GM19455 (cell line): ENCODE data around the gene C1orf35.

Experiments
- ATAC-seq: cut with Tn5 transposase; IDR thresholded peaks from one replicate; pipeline ENCODE4 v1.9.1; 2021; ENCODE audit not compliant: unreplicated experiment

The C1orf35 gene

DNA sequence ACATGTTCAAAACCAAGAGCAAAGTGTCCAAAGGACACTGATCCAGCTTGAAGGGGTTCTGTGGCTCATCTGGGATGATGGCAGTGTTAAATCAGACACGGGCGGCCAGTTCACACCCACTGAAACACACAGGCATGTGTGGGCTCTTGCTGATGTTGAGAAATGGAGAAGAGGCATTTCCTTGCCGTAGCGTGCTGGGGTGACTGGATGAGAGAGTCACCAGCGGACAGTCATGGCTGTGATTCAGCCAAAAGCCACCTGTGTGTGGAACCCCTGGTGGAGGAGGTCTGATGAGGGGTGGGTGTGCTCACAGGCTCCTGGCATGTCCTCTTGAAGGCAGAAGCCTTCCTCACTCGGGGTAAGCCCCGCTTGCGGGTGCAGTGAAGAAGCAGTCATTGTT, 7.2 kb downstream of the C1orf35 start:
- ATAC-seq = no peak

DNA sequence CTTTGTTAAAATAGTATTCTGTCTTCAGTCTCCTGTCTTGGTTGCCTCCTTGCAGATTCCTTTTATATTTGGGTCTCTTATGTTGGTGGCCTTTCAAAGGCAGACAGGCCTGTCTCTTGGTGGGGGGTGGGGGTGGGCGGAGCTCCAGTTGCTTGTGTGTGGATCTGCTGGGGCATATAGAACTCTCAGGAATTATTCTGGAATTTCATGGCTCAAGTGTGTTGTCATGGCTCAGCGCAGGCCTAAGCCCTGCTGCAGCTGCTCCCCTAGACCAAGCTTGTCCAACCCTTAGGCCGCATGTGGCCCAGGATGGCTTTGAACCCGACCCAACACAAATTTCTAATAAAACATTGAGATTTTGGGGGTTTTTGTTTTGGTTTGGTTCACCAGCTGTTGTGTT, 8.0 kb downstream of the C1orf35 start:
- ATAC-seq = no peak

GRCh38 chr1:228094432-228095016, 8.6 kb downstream of the C1orf35 start:
- no peak for ATAC-seq

DNA sequence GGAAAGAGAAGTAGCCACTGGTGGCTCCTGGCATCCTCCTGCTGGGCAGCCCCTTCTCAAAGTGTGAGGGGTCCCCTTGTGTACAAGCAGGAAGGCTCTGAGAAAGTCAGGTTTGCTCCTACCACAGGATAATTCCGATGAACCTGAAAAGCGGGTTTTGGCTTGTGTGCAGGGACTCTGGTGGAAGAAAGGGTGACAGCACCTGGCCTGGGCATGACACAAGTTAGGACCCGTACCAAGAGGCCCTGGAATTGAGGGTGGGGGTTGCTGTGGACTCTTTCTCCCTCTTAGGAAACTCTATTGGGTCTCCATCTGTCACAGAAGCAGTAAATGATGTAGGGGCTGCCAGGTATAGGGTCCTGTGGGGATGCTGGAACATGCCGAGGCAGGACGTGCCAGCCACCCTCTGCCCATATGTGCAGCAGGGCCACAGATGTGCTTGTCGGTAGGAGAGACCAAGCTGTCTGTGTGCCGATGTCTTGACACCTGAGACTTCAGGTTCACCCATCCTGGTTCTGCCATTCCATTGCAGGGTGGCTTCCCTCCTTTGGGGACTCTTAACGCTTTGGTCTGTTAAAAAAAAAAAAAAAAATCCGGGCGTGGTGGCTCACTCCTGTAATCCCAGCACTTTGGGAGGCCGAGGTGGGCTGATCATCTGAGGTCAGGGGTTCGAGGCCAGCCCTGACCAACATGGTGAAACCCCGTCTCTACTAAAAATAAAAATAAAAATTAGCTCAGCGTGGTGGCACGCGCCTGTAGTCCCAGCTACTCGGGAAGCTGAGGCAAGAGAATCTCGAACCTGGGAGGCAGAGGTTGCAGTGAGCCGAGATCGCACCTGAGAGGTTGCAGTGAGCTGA, 9.8 kb downstream of the C1orf35 start:
- ATAC-seq = no peak

DNA sequence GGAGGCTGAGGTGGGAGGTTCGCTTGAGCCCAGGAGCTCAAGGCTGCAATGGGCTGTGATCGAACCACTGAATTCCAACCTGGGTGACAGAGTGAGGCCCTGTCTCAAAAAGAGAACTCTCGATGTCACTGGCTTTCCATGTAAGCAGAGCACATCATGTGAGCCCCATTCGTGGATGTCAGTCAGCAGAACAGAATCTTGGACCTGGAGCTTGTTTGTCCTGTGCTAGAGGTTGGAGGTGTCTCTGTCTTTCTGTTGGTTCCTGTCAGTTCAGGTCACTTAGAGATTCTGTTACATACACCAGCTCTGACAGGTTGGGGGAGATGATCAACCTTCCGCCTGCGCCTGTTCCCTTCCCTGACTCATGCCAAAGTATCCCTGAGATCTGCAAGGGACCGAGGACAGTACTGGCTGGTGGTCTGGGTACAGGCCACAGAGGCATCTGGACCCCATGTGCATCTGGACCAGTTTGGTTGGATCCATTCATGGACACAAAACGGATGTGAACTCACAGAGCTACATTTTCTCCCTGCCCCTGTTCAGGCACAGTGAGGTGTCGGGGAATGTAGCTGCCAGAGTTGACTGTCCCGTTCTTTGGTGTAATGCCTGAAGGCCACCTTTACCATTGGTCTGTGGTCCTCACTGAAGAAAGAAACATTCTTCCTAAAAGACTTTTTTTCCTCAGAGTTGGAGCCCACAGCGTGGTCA, 10.6 kb downstream of the C1orf35 start:
- ATAC-seq = no peak

DNA sequence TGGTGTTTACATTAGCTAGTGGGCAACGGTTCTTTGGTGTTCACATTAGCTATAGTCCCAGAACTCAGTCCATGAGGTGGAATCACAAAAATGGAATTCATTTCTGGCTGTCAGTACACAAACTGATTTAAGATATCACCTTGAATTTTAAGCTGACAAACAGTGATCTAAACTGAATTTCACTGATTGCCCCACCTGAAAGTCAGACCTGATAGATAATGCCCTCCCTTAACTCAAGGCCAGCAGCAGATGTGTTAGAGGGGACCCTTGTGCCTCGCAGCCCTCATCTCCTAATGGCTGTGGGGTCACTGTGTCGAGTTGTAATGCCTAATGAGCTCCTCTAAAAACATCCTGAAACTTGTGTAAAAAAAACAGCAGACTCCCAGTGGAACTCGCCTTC, 12.0 kb downstream of the C1orf35 start:
- no peak for ATAC-seq

- ATAC-seq = no peak
Observed at GRCh38 chr1:228090613-228091081, 12.5 kb downstream of the C1orf35 start.

GRCh38 chr1:228089519-228090380, 13.4 kb downstream of the C1orf35 start:
- ATAC-seq = no peak

DNA sequence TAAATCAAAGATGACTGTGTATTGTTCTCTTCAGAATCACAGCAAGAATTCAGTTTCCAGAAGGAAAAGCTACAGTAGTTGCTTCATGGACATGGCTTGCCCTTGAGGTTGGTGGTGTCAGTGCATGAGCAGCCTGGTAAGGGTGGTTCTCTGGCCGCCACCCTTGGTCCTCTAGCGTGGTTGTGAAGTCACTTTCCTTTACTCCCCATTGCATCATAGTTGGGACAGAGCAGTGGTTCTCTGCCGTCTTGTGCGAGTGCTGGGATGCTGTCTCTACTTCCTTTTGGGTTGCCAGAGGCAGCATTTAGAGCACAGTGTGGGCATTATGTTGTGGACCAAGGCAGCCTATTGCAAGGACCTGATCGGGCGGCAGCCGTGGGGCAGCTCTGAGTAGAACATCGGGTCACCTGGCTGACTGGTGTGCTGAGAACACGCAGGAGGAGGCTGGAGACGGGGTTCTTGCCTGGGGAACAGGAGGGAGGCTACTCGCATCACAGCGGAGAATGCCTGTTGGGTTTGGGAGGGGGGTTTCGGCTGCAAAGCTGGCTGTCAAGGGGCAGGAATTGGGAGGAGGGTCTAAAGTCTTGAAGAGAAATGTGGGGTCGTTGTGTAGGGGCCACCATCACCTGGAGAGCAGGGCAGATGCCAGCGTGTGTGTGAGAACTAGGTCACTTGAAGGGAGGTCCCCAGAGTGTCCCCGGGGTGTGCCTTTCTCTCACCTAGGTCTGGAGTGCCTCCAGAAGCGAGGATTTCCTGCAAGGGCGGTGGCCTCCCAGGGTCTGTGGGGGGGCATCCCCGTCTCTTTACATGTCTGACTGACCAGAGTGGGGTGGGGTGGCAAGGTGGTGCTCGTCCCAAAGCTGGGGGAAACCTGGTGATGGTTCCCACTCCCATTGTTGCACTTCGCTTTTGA, 14.3 kb downstream of the C1orf35 start:
- ATAC-seq = no peak

GRCh38 chr1:228087771-228088251, 15.3 kb downstream of the C1orf35 start:
- ATAC-seq = no peak

DNA sequence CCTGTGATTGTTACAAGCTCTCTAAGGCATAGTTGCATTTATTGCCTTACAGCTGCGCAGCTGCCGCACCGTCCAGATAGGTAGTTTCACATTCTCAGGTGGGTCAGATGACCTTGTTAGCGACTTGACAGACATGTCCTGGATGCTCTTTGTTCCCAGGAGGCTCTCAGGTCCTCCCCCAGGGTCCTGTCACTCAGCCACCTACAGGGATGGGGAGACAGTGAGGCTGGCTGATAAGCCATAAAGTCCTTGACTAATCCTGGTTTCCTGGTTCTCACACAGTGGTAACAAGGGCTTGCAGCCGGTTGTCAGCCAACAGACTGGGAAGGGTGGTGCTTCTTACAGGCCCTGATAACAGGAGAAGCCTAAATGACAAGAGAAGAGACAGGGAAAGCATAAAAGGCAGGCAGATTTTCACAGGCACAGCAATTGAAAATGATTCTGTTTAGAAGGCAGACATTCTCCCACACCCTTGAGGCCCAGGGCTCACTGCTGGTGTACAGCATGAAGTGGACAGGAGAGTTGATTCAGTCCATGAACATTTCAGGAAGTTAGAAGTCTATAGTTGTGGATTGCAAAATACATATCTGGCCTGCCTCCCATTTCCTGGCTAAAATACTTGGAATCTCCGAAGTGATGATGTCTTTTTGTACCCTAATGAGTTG, 17.7 kb downstream of the C1orf35 start:
- ATAC-seq = no peak

DNA sequence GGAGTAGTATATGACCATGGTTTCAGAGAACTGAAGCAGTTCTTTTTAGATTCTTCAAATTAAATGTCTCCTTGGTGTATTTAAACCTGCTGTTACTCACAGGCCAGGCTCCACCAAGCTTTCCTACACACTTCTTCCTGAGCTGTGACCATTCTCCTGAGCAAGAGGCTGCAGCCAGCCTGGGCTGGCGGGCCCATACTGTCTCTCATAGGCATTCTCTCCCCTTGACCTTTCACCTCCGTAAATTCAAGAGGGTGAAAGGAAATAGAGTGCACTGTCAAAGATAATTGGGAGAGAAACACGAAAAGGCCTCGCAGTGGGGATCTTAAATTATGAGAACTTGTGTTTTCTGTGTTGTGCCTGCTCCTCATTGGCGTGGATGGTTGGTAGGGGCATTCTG, 18.3 kb downstream of the C1orf35 start:
- ATAC-seq = no peak

DNA sequence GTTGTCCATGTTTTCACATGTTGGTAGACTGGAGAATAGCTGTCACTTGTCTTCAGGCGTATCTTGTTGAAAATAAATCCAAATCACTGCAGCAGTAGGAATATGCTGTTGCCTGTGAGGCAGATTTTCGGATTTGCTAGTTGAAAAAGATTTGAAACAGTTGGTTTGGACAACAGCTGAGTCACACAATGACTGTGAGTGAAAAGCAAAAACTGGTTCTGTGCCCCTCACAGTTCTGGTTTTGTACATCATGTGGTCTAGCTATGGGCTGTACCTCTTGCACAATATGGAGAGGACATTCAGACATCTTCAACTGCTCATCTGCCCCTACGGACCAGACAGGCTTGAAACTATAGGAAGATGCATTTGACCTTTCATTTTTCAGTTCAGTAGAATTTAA, 18.8 kb downstream of the C1orf35 start:
- ATAC-seq = no peak

DNA sequence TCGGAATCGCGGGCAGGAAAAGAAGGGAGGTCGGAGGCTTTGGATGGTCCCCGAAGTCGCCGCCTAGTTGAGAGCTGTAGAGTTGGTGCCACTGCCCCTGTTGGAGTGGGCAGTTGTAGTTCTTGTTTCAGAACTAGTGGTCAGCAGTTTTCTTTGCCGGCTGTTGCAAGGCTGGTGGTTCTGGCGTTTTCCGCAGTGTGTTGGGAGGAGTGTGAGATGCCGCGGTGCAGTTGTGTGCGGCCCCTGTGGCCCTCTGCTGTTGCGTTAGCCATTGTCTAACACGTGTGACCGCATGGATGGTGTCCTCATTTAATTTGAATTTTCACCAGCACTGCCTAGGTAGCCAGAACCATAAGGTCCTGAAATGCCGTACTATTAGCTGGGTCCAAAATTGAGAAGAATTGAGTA, 19.2 kb downstream of the C1orf35 start:
- ATAC-seq = no peak

- peak; percentile 28 for ATAC-seq
Observed at GRCh38 chr1:228082918-228083870, 19.9 kb downstream of the C1orf35 start.

- ATAC-seq = peak; percentile 65
Observed at GRCh38 chr1:228082214-228082917, 20.8 kb downstream of the C1orf35 start, which contains the start of gene ARF1. TSS of gene ARF1 (plus strand) at chr1:228082708. CDS start at chr1:228097115, 14,407 bp downstream.

GRCh38 chr1:228081578-228082213, 21.4 kb downstream of the C1orf35 start:
- peak; percentile 30 for ATAC-seq
